ENCODE results near the gene KCNH2.

The KCNH2 gene

DNA sequence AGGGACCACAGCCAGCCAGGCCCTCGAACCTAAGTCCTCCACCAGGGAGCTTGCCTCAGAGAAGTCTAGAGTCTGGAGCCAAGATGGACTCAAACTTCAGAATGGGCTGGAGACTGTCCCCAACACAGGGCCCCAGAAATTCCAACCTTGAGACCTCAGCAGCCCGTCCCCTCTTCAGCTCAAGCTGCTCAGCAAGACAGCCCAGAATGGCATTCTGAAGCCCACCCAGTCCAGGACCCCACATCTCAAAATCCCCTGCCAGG lies 15.9 kb downstream of the KCNH2 start:
- H3K27me3 ChIP-seq = peaks cover 100% of the 10 kb centered on the region
- H3K4me3 ChIP-seq (ENCODE audit: low read depth in 1 of 2, low read length in 1 of 2) = no peak overlapping the region
- no peaks in the 10 kb centered on the region for H3K36me3 ChIP-seq
- H3K27ac ChIP-seq = no peak overlapping the region
- no peaks in the 10 kb centered on the region for H3K9me3 ChIP-seq
- TF ChIP-seq, protein P1, sequence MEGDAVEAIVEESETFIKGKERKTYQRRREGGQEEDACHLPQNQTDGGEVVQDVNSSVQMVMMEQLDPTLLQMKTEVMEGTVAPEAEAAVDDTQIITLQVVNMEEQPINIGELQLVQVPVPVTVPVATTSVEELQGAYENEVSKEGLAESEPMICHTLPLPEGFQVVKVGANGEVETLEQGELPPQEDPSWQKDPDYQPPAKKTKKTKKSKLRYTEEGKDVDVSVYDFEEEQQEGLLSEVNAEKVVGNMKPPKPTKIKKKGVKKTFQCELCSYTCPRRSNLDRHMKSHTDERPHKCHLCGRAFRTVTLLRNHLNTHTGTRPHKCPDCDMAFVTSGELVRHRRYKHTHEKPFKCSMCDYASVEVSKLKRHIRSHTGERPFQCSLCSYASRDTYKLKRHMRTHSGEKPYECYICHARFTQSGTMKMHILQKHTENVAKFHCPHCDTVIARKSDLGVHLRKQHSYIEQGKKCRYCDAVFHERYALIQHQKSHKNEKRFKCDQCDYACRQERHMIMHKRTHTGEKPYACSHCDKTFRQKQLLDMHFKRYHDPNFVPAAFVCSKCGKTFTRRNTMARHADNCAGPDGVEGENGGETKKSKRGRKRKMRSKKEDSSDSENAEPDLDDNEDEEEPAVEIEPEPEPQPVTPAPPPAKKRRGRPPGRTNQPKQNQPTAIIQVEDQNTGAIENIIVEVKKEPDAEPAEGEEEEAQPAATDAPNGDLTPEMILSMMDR (IDR thresholded peaks at IDR 0.05) = no peak
- H3K4me1 ChIP-seq (ENCODE audit: control insufficient read depth in 1 of 2, insufficient read depth in 1 of 2, low read depth in 1 of 2, low read length in 1 of 2) = no peaks in the 10 kb centered on the region

DNA sequence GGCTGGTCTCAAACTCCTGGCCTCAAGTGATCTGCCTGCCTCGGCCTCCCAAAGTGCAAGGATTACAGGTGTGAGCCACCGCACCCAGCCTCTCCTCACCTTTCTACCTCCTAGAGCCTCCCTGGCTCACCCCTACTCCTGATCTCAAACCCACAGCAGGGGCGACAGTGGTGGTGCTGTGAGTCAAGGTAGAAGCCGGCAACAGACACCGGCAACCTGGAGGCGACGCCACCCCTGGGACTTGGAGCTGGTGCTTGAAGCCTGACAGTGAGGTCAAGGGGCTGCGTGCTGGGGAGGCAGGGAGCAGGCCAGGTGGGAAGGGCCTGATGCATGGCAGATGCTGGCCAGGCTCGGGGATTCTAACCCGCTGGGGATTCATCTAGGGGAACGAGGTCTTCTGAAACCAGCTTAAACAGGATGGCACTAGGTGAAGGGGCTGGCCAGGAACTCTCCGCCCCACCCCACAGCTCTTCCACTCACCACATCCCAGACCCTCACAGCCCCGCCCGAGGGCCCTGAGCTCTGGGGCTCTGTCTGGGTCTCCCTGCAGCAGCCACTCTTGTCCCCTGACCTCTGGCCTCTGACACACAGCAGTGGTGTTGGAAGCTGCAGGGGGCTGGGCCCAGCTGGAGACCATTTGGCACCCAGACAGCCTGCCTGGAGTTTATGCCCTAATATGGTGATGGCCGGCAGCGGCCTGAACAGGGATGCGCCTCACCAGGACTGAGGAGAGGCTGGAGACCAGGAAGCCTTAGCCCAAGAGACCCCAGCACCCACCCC lies 16.4 kb downstream of the KCNH2 start:
- Histone ChIP-seq H3K4me3 (ENCODE audit: low read depth in 1 of 2, low read length in 1 of 2) (no peak overlapping the region), H3K4me1 (ENCODE audit: control insufficient read depth in 1 of 2, insufficient read depth in 1 of 2, low read depth in 1 of 2, low read length in 1 of 2) (no peaks in the 10 kb centered on the region), H3K36me3 (no peaks in the 10 kb centered on the region), H3K27ac (no peak overlapping the region), H3K27me3 (peaks cover 100% of the 10 kb centered on the region), H3K9me3 (no peaks in the 10 kb centered on the region)
- TF ChIP-seq, protein P1 (IDR thresholded peaks at IDR 0.05) = no peak

DNA sequence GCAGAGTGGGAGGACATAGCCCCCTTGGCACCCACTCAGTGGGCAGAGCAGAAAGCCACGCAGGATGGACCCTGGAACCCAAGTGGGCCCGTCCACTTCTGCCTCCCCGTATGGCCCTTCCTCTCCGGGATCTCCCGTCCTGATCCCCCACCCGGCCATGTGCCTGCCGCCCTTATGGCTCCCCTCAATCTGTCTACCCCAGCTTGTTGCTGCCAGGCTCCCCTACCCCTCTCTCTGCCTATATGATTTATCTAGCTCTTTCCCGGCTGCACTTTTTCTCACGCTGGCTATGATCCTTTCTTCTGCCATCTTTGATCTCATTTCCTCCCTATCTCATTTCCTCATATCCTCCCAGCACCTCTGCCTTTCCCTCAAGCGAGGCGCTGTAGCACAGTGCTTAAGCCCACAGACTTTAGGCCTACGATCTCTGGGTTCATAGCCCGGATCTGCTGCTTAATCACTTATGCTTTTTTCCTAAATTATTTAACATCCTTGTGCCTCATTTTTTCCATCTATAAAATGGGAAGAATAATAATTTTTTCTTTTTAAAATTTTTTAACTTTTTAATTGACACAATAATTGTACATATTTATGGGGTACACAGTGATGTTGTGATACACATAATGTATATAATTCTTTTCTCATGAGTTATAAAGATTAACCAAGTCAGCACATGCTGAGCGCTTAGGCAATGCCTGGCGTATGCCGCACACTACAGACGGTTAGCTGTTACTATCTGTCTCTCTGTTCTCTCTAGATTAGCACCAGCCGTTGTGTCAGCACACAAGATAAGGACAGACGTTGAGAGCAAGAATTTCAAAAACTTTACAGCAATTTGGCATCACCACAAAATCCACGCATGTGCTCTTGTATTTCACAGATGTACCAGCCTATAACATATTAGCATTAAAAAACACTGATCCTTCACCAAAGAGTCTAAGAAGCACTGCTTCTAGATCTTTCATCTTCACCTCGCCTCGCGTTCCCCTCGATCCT lies 18.1 kb downstream of the KCNH2 start:
- H3K27ac ChIP-seq = no peak overlapping the region
- H3K9me3 ChIP-seq = no peaks in the 10 kb centered on the region
- no peaks in the 10 kb centered on the region for H3K36me3 ChIP-seq
- peaks cover 100% of the 10 kb centered on the region for H3K27me3 ChIP-seq
- H3K4me1 ChIP-seq (ENCODE audit: control insufficient read depth in 1 of 2, insufficient read depth in 1 of 2, low read depth in 1 of 2, low read length in 1 of 2) = no peaks in the 10 kb centered on the region
- TF ChIP-seq, protein P1 (IDR thresholded peaks at IDR 0.05) = no peak
- H3K4me3 ChIP-seq (ENCODE audit: low read depth in 1 of 2, low read length in 1 of 2) = no peak overlapping the region

DNA sequence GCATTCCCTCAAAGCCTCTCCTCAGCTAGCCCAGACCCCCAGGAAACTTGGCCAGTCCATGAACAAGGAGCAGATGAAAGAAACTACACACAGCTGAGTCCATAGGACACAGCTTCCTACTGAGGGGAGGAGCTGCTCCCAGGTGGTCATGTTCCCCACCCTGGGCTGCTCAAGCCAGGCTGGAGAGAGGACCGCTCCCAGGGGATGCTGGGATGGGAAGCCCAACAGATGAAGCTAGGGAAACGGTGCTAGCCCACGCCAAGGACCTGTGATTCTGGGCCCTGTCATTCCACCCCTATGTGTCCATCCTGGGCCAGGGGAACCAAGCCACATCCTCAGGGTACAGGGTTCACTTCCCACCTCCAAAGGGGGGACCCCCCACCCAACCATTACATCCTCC lies 19.0 kb downstream of the KCNH2 start:
- Histone ChIP-seq H3K36me3 (no peaks in the 10 kb centered on the region), H3K4me3 (ENCODE audit: low read depth in 1 of 2, low read length in 1 of 2) (no peak overlapping the region), H3K4me1 (ENCODE audit: control insufficient read depth in 1 of 2, insufficient read depth in 1 of 2, low read depth in 1 of 2, low read length in 1 of 2) (no peaks in the 10 kb centered on the region), H3K9me3 (no peaks in the 10 kb centered on the region), H3K27ac (no peak overlapping the region), H3K27me3 (peaks cover 100% of the 10 kb centered on the region)
- TF ChIP-seq, protein P1 (IDR thresholded peaks at IDR 0.05) = no peak

GRCh38 chr7:150958597-150958996 lies 19.5 kb downstream of the KCNH2 start:
- no peaks in the 10 kb centered on the region for H3K36me3 ChIP-seq
- TF ChIP-seq, protein P1 (IDR thresholded peaks at IDR 0.05) = no peak
- peaks cover 95% of the 10 kb centered on the region for H3K27me3 ChIP-seq
- no peak overlapping the region for H3K27ac ChIP-seq
- no peaks in the 10 kb centered on the region for H3K4me1 ChIP-seq (ENCODE audit: control insufficient read depth in 1 of 2, insufficient read depth in 1 of 2, low read depth in 1 of 2, low read length in 1 of 2)
- no peak overlapping the region for H3K4me3 ChIP-seq (ENCODE audit: low read depth in 1 of 2, low read length in 1 of 2)
- H3K9me3 ChIP-seq = no peaks in the 10 kb centered on the region
